CD4-positive, alpha-beta T cell treated with Interleukin-17A for 4 hours (primary cell): ENCODE results near the gene SLX4.
A peak's percentile ranks its signal among the peaks of the same experiment; 100 is the strongest.
"Not testable (repeated sequence)": the region's sequence is repeated elsewhere in the genome, so short reads cannot be mapped to it uniquely, and the experiment has no call there.

Experiments used
- DNase-seq: peaks from one replicate; pipeline ENCODE4 v3.0.0-alpha.2; 2020; ENCODE audit warnings: mixed read lengths

Gene SLX4, protein sequence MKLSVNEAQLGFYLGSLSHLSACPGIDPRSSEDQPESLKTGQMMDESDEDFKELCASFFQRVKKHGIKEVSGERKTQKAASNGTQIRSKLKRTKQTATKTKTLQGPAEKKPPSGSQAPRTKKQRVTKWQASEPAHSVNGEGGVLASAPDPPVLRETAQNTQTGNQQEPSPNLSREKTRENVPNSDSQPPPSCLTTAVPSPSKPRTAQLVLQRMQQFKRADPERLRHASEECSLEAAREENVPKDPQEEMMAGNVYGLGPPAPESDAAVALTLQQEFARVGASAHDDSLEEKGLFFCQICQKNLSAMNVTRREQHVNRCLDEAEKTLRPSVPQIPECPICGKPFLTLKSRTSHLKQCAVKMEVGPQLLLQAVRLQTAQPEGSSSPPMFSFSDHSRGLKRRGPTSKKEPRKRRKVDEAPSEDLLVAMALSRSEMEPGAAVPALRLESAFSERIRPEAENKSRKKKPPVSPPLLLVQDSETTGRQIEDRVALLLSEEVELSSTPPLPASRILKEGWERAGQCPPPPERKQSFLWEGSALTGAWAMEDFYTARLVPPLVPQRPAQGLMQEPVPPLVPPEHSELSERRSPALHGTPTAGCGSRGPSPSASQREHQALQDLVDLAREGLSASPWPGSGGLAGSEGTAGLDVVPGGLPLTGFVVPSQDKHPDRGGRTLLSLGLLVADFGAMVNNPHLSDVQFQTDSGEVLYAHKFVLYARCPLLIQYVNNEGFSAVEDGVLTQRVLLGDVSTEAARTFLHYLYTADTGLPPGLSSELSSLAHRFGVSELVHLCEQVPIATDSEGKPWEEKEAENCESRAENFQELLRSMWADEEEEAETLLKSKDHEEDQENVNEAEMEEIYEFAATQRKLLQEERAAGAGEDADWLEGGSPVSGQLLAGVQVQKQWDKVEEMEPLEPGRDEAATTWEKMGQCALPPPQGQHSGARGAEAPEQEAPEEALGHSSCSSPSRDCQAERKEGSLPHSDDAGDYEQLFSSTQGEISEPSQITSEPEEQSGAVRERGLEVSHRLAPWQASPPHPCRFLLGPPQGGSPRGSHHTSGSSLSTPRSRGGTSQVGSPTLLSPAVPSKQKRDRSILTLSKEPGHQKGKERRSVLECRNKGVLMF (N-terminal part only)

DNA sequence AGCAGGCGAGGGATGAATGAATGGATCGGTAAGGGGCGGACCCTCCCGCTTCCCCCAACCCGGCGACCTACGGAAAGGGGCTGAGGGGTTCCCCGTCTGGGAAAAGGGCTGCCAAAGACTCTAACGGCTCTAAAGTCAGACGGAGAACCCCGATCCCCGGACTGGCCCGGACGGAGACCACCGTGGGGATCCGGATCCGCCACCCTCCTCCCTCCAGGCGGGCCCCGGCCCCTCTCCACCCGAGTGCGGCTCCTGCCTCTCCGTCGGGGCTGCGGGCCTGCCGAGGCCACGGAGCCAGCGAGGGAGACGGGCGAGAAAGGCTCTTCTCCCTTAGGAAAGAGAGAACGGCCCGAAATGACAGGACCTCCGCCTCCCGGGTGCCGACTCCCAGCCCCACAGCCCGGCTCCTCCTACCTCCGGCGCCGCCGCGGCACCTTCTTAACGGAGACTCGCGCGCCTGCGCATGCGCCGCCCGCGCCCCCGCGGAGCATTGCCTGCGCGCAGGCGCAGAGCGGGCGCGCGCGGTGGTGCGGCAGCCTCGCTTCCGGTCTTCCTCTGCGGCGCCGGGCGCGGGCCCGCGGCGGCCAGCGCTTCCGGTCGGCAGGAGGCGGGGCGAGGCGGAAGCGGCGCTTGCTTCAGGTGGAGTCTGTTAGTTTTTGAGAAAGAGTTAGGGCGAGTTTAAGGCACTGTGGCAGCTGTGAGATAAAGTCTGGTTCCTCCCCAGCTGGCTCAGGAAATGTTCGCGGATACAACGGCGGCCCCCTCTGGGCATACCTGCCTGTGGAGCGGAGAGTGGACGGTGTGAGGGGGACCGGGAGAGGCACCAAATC lies at the start of gene SLX4:
SLX4 (minus strand) TSS at position 461 of the 830 bp plus-strand sequence. CDS start 2,642 bp downstream, outside the sequence.
- peak; percentile 95 for DNase-seq

DNA sequence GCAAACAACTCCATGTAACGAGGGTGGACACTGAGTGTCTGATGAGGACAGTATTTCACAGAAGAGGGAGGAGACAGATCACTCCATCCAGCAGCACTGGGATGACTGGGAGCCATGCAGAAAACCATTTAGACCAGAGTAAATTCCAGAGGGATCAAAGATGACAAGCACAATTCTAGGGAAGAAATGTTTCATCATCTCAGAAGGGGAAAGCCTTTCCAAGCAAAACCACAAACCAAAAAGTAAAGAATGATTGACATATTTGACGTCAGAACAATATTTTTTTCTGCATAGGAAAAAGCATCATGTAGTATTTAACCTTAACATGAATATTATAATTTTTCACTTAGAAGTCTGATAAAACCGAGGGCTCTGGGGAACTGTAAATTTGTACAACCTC lies 47.8 kb upstream of the SLX4 start:
- no peak for DNase-seq

DNA sequence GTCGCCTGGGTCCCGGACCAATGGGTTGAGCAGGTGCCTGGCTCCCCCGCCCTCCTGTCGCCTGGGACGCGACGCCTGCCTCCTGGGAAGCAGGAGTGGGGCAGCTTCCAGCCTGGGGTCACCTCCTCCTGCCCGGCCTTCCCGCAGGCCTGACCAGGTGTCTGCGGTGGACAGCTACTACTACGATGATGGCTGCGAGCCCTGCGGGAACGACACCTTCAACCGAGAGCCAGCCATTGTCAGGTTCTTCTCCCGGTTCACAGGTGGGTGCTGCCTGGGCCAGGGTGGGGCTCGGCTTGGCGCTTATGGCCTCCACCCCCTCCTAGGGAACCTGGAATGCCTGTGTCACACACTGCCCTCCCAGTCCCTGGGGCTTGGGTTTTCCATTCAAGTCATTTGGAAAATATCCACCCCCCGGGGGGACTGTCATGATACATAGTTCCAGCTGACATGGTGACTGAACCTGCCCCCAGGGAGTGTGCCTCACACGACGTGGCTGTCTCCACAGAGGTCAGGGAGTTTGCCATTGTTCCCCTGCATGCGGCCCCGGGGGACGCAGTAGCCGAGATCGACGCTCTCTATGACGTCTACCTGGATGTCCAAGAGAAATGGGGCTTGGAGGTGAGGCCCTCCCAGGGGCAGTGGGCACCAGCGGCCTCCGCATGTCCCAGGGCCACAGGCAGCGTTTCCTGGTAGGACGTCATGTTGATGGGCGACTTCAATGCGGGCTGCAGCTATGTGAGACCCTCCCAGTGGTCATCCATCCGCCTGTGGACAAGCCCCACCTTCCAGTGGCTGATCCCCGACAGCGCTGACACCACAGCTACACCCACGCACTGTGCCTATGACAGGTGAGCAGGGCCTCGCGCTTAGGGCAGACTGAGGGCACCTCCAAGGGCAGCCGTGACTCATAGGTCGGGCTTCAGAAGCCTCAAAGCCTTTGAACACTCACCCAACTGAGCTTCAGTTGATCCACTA lies 45.4 kb upstream of the SLX4 start:
- peak; percentile 31 for DNase-seq

DNA sequence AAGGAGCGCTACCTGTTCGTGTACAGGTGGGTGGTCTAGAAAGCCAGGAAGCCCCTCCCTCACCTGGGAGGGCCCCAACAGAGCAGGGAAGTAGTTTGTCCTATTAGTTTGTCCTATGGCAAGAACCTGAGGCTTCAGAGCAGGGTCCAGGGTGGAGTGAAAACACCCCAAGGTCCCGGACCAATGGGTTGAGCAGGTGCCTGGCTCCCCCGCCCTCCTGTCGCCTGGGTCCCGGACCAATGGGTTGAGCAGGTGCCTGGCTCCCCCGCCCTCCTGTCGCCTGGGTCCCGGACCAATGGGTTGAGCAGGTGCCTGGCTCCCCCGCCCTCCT lies 44.7 kb upstream of the SLX4 start:
- not testable (repeated sequence) for DNase-seq

GRCh38 chr16:3655396-3656159 lies 44.2 kb upstream of the SLX4 start:
- DNase-seq: no peak

DNA sequence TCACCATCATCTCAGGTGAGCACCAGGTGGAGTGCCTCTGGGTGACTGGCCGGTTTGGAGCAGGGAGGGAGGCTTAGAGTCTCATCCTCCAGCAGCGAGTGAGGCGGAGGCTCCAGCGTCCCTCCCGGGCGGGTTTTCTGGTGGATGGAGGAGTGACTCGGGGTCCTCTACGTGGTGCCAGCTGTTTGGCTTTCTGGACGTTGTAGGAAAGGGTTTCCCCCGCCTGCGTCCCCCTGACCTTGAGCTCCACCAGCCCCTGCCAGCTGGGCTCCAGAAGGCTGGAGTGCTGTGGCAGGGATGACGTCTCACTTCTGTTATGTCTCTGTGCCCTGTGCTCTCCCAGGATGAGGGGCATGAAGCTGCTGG lies 43.6 kb upstream of the SLX4 start:
- no peak for DNase-seq

GRCh38 chr16:3654249-3654991 lies 43.0 kb upstream of the SLX4 start, which contains the start of gene DNASE1:
Gene DNASE1, plus strand, starts transcription at chr16:3654691. Its CDS starts 683 bp downstream, at chr16:3655374.
- peak; percentile 70 for DNase-seq

DNA sequence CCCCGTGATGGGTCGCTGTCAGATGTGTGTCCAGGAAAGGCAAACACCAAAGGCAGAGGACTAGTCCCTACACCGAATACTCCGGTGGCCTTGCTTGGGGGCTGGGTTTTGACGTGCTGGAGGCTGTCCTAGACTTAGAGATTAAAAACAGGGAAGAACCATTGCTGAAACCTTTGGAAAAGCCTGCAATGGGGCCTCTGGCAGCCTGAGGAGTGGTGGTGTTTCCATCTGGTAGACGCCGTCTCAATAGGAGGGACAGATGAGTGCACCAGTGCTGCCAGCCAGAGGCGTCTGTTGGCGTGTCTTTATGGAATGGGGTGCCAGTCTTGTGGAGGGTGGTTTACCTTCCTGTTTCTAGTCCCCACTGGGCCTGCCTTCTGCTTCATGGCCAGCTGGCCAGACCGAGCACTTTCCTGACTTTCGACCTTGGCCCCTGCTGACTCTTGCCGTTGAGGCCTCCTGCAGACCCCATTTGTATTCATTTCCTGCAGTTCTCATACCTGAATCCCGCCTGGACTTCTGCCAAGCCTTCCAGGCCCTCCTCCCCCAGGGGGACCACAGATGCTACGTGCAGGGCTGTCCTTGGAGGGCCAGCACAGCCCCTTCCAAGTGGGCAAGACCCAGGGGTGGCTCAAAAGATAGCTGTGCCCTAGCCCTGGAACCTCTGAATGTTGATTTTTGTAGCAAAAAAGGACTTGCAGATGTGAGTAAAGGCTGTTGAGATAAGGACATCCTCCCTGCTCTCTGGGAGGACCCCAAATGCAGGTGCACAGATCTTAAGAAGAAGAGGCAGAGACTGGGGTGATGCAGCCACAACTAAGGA lies 41.2 kb upstream of the SLX4 start:
- DNase-seq: no peak

DNA sequence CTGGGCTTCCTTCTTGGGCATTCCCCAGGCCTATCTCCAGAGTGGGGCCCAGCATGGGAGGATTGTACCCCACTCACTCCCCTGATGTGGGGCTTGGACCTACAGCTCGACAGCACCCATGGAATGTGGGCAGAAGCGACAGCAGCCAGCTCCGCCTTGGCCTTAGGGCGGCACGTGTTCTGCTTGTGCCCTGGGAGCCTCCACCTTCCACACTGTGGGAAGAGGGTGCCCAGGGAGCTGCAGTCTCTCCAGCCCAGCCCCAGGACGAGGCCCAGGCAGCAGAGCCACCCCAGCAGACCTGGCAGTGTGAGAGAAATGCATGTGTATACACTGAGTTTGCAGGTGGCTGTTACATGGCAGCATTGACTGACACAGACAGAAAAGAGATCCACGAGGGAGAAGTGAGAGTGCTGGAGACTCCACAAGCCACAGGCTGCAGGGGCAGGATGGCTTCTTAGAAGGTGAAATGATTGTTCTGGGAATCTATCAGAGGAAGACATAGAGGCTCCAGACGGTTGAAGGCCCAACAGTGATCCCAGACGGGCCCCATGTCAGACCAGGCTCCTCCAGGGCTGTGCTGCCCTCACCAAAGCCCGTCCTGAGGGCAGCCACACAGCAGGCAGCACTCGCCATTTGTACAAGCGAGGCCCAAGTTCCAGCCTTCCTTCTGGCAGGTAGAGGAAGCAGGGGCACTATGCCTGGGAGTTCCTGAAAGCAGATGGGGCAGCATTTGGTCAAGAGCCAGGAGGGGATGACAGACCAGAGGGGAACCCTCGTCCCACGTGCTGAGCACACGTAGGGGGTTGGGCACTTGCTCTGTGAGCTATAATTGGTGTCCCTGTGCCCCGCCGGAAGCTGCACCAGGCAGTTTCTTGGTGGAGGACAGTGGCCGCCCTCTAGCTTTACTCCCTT lies 40.3 kb upstream of the SLX4 start:
- no peak for DNase-seq

GRCh38 chr16:3650631-3651265 lies 39.3 kb upstream of the SLX4 start:
- no peak for DNase-seq

DNA sequence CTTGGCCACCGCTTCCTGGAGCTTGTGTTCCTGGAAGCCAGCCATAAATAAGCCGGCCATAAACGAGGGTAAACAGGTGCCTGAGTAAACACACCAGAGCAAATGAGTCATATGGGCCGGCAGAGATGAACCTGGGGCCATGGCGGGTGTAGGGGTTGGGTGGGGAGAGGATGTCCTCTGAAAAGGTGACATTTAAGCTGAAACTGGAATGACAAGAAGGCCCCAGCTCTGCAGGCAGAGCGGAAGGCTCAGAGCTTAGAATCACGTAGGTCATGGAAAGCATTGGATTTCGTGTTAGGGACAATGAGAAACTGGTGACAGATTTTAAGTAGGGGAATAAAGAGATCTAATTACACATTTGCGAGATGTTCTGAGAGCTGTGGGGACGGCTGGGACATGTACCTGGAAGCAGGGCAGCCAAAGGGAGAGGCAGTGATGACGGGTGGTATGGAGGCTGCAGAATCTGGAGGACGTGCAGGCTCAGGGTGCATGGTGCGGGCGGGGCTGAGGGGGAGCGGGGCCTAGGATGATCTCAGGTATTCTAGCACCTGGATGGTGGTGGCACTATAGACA lies 35.0 kb upstream of the SLX4 start:
- DNase-seq: no peak

DNA sequence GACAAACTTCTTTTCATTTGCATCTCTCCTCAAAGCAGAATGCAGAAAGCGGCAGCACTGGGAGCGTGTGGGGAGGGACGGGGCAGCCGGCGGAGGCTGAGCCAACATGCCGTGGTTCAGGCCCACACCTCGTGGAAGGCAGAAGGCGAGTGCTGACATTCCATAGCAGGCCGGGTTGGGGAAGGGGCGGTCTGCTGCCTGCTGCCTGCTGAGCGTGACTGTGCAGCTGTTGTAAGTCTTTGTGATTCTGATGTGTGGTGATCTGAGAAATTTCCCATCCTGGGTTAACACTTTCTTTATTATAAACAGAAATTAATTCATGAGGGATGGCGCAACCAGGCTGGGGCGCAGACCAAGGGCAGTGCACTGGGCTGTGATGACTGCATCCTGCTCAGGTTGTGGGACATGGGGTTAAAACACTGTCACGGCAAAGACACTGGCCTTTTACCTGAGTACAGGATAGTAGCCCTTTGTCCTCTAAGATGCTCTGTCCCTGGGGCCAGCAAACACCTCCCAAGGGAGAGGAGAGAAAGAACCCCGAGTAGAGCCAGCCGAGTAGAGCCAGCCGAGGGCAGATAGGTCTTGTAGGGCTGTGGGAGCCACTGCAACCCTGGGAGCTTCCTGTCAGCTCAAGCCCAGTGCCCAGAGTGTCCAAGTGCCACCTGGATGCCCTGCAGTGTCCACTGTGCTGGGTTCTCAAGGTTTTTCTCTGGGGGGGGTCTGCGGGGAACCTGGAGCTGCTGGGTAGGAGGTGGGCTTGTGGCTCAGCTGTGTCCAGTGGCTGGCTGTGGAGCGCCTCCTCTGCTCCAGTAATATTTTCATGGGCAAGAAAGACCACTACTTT lies 34.3 kb upstream of the SLX4 start:
- no peak for DNase-seq

DNA sequence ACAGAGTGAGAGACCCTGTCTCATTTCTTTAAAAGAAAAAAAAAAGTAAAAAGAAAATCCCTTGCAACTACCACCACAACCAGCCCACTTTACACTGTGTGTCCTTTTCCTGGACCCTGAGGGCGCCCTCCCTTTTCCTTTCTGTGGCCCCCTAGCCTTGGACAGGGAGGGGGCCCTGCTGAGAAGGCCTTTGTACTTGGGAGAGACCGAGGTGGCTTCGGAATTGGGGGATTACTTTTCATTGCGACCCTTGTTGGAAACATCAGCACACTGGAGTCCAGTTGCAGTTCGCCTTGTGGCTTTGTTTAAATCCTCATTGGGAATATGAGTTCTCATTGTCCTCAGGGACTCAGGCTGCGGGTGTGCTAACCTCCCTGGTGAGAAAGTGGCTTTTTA lies 33.7 kb upstream of the SLX4 start:
- no peak for DNase-seq

GRCh38 chr16:3643095-3643730 lies 31.8 kb upstream of the SLX4 start:
- DNase-seq: no peak

DNA sequence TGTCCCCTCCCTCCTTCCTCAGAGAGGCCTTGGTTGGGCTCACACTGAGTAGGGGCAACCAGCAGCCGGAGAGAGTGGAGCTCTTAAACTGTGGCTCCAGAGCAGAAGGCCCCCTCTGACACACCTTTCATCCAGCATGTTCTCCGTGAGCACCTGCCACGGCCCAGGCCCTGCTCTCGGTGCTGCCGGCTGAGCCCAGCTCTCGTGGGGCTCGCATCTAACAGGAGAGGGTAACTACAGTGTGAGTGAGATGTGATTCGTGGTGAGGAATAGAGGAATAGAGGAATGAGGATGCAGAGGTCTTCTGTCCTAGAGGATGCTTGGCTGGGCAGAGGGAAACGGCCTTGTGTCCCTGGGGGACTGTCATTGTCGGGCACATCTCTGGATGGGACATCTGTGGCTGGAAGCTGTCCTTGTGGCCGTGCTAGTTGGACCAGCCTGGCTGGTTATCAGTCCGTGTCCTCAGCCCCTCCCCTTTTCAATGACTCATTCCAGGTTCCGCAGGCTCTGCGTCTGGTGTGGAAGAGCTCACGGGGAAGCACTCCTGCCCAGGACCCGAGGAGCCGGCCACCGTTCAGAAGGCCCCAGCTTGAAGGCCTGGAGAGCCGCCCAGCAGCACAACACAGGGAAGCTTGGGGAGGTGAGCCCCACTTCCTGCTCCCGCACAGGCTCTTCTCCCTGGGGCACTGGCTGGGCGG lies 31.1 kb upstream of the SLX4 start:
- no peak for DNase-seq
